Measurements from ENCODE around the gene ACSS3. TPM values are rescaled to one million over a fixed set of nuclear protein-coding genes. Genes with fewer than 3 reads are reported as not detected.

The ACSS3 gene
- total and polyA plus RNA-seq, 9 of the 15 experiments (the other 6 are each of a cell fraction or from before 2014, with no cell fraction given): 0.40 TPM; not detected in 8

DNA sequence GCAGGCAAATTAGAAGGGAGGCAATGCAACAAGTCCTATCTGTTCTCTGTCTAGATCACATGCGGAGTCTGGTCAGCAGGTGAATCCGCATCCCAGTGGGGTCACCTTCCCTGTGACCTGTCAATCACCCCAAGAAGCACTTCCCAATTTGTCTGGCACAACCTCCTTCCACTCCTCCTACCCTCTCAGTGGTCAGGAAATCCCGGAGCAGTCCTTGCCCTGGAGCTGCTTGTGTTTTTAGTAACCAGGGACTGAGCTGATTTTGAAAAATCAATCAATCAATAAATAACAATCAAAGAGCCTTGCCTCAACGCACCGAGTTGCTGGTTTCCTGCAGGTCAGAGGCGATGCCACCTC is 572 bp upstream of the ACSS3 start:
- no peaks in the 10 kb centered on the region for H3K4me1 ChIP-seq (replicated peaks in 1 of 2; ENCODE audit: control insufficient read depth in 2 of 2, insufficient read depth in 2 of 2, low read length in 2 of 2)
- no peak for FAIRE-seq
- no peak for TF ChIP-seq ZNF384 (IDR thresholded peaks at IDR 0.05; ENCODE audit: low read depth, low read length)
- TF ChIP-seq, protein P1, sequence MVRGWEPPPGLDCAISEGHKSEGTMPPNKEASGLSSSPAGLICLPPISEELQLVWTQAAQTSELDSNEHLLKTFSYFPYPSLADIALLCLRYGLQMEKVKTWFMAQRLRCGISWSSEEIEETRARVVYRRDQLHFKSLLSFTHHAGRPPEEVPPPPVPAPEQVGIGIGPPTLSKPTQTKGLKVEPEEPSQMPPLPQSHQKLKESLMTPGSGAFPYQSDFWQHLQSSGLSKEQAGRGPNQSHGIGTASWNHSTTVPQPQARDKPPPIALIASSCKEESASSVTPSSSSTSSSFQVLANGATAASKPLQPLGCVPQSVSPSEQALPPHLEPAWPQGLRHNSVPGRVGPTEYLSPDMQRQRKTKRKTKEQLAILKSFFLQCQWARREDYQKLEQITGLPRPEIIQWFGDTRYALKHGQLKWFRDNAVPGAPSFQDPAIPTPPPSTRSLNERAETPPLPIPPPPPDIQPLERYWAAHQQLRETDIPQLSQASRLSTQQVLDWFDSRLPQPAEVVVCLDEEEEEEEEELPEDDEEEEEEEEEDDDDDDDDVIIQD (CRISPR knock-in tag; IDR thresholded peaks at IDR 0.05): no peak
- no peak for TF ChIP-seq ARNT (IDR thresholded peaks at IDR 0.05)
- TF ChIP-seq, protein P2, sequence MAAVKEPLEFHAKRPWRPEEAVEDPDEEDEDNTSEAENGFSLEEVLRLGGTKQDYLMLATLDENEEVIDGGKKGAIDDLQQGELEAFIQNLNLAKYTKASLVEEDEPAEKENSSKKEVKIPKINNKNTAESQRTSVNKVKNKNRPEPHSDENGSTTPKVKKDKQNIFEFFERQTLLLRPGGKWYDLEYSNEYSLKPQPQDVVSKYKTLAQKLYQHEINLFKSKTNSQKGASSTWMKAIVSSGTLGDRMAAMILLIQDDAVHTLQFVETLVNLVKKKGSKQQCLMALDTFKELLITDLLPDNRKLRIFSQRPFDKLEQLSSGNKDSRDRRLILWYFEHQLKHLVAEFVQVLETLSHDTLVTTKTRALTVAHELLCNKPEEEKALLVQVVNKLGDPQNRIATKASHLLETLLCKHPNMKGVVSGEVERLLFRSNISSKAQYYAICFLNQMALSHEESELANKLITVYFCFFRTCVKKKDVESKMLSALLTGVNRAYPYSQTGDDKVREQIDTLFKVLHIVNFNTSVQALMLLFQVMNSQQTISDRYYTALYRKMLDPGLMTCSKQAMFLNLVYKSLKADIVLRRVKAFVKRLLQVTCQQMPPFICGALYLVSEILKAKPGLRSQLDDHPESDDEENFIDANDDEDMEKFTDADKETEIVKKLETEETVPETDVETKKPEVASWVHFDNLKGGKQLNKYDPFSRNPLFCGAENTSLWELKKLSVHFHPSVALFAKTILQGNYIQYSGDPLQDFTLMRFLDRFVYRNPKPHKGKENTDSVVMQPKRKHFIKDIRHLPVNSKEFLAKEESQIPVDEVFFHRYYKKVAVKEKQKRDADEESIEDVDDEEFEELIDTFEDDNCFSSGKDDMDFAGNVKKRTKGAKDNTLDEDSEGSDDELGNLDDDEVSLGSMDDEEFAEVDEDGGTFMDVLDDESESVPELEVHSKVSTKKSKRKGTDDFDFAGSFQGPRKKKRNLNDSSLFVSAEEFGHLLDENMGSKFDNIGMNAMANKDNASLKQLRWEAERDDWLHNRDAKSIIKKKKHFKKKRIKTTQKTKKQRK (IDR thresholded peaks at IDR 0.05; ENCODE audit: borderline replicate concordance, low read depth, low read length): no peak
- TF ChIP-seq POLR2A (conservative IDR thresholded peaks at IDR 0.05): no peak
- TF ChIP-seq ZKSCAN1 (IDR thresholded peaks at IDR 0.05; ENCODE audit: low read depth, low read length): no peak
- TF ChIP-seq, protein P3, sequence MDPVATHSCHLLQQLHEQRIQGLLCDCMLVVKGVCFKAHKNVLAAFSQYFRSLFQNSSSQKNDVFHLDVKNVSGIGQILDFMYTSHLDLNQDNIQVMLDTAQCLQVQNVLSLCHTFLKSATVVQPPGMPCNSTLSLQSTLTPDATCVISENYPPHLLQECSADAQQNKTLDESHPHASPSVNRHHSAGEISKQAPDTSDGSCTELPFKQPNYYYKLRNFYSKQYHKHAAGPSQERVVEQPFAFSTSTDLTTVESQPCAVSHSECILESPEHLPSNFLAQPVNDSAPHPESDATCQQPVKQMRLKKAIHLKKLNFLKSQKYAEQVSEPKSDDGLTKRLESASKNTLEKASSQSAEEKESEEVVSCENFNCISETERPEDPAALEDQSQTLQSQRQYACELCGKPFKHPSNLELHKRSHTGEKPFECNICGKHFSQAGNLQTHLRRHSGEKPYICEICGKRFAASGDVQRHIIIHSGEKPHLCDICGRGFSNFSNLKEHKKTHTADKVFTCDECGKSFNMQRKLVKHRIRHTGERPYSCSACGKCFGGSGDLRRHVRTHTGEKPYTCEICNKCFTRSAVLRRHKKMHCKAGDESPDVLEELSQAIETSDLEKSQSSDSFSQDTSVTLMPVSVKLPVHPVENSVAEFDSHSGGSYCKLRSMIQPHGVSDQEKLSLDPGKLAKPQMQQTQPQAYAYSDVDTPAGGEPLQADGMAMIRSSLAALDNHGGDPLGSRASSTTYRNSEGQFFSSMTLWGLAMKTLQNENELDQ (CRISPR knock-in tag; IDR thresholded peaks at IDR 0.05; ENCODE audit: borderline replicate concordance): no peak
- TF ChIP-seq, protein P4, sequence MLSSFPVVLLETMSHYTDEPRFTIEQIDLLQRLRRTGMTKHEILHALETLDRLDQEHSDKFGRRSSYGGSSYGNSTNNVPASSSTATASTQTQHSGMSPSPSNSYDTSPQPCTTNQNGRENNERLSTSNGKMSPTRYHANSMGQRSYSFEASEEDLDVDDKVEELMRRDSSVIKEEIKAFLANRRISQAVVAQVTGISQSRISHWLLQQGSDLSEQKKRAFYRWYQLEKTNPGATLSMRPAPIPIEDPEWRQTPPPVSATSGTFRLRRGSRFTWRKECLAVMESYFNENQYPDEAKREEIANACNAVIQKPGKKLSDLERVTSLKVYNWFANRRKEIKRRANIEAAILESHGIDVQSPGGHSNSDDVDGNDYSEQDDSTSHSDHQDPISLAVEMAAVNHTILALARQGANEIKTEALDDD (IDR thresholded peaks at IDR 0.05): no peak
- TF ChIP-seq, protein P5, sequence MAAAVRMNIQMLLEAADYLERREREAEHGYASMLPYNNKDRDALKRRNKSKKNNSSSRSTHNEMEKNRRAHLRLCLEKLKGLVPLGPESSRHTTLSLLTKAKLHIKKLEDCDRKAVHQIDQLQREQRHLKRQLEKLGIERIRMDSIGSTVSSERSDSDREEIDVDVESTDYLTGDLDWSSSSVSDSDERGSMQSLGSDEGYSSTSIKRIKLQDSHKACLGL (CRISPR knock-in tag; IDR thresholded peaks at IDR 0.05; ENCODE audit: borderline replicate concordance, poor library complexity, severe bottlenecking): no peak
- no peak for TF ChIP-seq RBM17 (IDR thresholded peaks at IDR 0.05; ENCODE audit: borderline replicate concordance, low read depth, low read length)
- TF ChIP-seq MYC (IDR thresholded peaks at IDR 0.05; ENCODE audit: low read depth, low read length): no peak
- no peak for TF ChIP-seq MYC (CRISPR knock-in tag; IDR thresholded peaks at IDR 0.05; ENCODE audit: borderline replicate concordance, low read depth)
- TF ChIP-seq ZNF232 (CRISPR knock-in tag; IDR thresholded peaks at IDR 0.05): no peak

More for the DNA sequence above, 572 bp upstream of the ACSS3 start:
- Histone ChIP-seq H2AFZ (ENCODE audit: low read depth, low read length) (no peak overlapping the region), H3K9me1 (ENCODE audit: control insufficient read depth, insufficient read depth, low read length) (no peaks in the 10 kb centered on the region), H3K36me3 (ENCODE audit: control insufficient read depth, insufficient read depth, low read length) (no peaks in the 10 kb centered on the region), H3K9ac (ENCODE audit: insufficient read depth in 1 of 2, low read depth in 2 of 2, low read length in 2 of 2) (no peak overlapping the region), H3K9me3 (replicated peaks; ENCODE audit: control insufficient read depth, insufficient read depth, low read depth, low read length) (no peaks in the 10 kb centered on the region), H3K79me2 (ENCODE audit: control insufficient read depth, insufficient read depth, low read length) (no peaks in the 10 kb centered on the region), H3K27ac (ENCODE audit: extremely low read depth, low read depth, low read length) (no peak overlapping the region), H3K4me2 (ENCODE audit: insufficient read depth, low read length) (no peak overlapping the region), H3K27me3 (ENCODE audit: control insufficient read depth in 2 of 2, insufficient read depth in 2 of 2, low read length in 2 of 2) (no peaks in the 10 kb centered on the region), H4K20me1 (replicated peaks; ENCODE audit: control insufficient read depth, insufficient read depth, low read length) (no peaks in the 10 kb centered on the region), H3K4me3 (no peak overlapping the region)
- no TSS peak for BruUV-seq (replicated peaks)
- ChIA-PET CTCF (ENCODE audit: low intra/inter-chr PET ratio) (no interaction called here), POLR2A (no interaction called here)
- in situ Hi-C loops (cut with MboI): no loop called here
- ATAC-seq: no peak
- no peak for DNase-seq (ENCODE audit: extremely low read depth in 1 of 4, low spot score in 3 of 4)
- intact Hi-C loops (cut with micrococcal nuclease): no loop called here
- 3% methylated on average over 6 of the region's 6 CpGs for WGBS (ENCODE audit: insufficient coverage, low coverage, missing lambda C conversion rate)

All from K562 (cell line).